HFF-Myc (cell line): ENCODE results near the gene MMP13.

Experiments
- DNase-seq: peaks from one replicate; pipeline ENCODE4 v3.0.0-alpha.2; 2011; ENCODE audit warnings: low read depth; ENCODE audit errors: extremely low read depth
- H3K4me3 ChIP-seq: replicated peaks from 2 replicates; pipeline ENCODE4 v1.5.1; 2011; ENCODE audit warnings: low read depth, mild to moderate bottlenecking, control low read depth, low read length
- CTCF ChIP-seq: IDR thresholded peaks from 2 replicates; pipeline ENCODE4 v1.5.1; 2012; ENCODE audit warnings: mild to moderate bottlenecking, low read depth, low read length, control low read depth; ENCODE audit errors: missing control alignments

Gene MMP13

GRCh38 chr11:102925988-102926387, 29.5 kb downstream of the MMP13 start:
- TF ChIP-seq CTCF, result no peak
- H3K4me3 ChIP-seq, result no peak overlapping the region
- no peak for DNase-seq

GRCh38 chr11:102924851-102925380, 30.6 kb downstream of the MMP13 start:
- peak; percentile 15 for DNase-seq
- no peak for TF ChIP-seq CTCF
- H3K4me3 ChIP-seq, result no peak overlapping the region

GRCh38 chr11:102921587-102922220, 33.8 kb downstream of the MMP13 start:
- DNase-seq, result no peak
- no peak overlapping the region for H3K4me3 ChIP-seq
- TF ChIP-seq CTCF, result no peak

- no peak for DNase-seq
- H3K4me3 ChIP-seq, result no peak overlapping the region
- TF ChIP-seq CTCF, result no peak
Measured at GRCh38 chr11:102920118-102920684, 35.3 kb downstream of the MMP13 start.

- no peak for DNase-seq
- no peak overlapping the region for H3K4me3 ChIP-seq
- TF ChIP-seq CTCF, result no peak
Measured at GRCh38 chr11:102915044-102915375, 40.5 kb downstream of the MMP13 start.

GRCh38 chr11:102914238-102915043, 41.1 kb downstream of the MMP13 start:
- H3K4me3 ChIP-seq, result no peak overlapping the region
- DNase-seq, result peak; percentile 33
- TF ChIP-seq CTCF, result peak; percentile 84
